Breast epithelium (tissue), 3 donors: ENCODE measurements around the gene TMOD2.

Experiments
- CTCF ChIP-seq, 3 donors: fragments of 450-650 bp; IDR thresholded peaks; one replicate each; pipeline ENCODE4 v1.5.1; 2016 to 2017; ENCODE audit warnings: antibody characterized with exemption in 3 of 3, mild to moderate bottlenecking in 3 of 3, moderate library complexity in 3 of 3
- POLR2A ChIP-seq: fragments of 450-650 bp; IDR thresholded peaks from one replicate; pipeline ENCODE4 v1.6.1; 2016; ENCODE audit warnings: antibody characterized with exemption, mild to moderate bottlenecking, moderate library complexity
- POLR2AphosphoS5 ChIP-seq, 3 donors: sonication (generic); formaldehyde crosslinking; IDR thresholded peaks; one replicate each; pipeline ENCODE4 v1.6.1; 2017; ENCODE audit warnings: antibody characterized with exemption in 3 of 3

GRCh38 chr15:51838270-51838669 lies 86.9 kb downstream of the TMOD2 start:
- TF ChIP-seq CTCF (IDR thresholded peaks at IDR 0.05) (no peak), POLR2A (no peak), POLR2AphosphoS5 (IDR thresholded peaks at IDR 0.05) (no peak)
